ENCODE measurements around the gene ADGRE1.

Gene ADGRE1

DNA sequence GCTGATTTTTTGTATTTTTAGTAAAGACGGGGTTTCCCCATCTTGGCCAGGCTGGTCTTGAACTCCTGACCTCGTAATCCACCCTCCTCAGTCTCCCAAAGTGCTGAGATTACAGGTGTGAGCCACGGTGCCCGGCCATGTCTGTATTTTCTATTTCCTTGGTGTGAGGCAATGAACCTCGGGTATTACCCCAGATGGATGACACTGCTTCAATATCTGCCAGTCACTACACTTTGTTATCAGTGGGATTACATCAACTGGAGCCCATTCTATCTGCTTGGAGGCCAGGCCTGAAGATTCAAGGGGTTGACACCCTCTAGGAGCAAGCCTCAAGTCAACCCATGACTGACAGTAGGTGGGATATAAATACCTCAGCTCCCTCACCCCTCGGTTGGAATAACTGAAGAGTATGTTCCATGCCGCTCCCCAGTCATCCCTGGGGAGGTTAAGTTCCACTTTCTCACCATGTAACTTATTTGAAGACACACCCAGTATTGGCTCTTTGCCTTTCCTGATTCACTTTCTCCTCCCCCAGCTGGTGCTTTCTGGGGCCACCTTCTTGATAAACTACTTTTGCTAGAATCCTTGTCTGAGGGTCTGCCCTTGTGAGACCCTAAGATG is 992 bp upstream of the ADGRE1 start:
- H3K4me3 ChIP-seq (ENCODE audit: low read depth, low read length): no peak overlapping the region
- H3K9ac ChIP-seq (ENCODE audit: low read depth, low read length): no peak overlapping the region
- H3K9me3 ChIP-seq (ENCODE audit: control insufficient read depth, insufficient read depth, low read length): peaks cover 73% of the 10 kb centered on the region
- no peaks in the 10 kb centered on the region for H3K36me3 ChIP-seq (ENCODE audit: control insufficient read depth, insufficient read depth, low read length)
- H3K4me1 ChIP-seq (ENCODE audit: control insufficient read depth, insufficient read depth, low read length): no peaks in the 10 kb centered on the region
- no peaks in the 10 kb centered on the region for H3K27me3 ChIP-seq (ENCODE audit: control insufficient read depth, insufficient read depth, low read length)
- H3K27ac ChIP-seq (ENCODE audit: low read depth, low read length): no peak overlapping the region

GRCh38 chr19:6888967-6889366 is 1.6 kb downstream of the ADGRE1 start:
- no peak overlapping the region for H3K4me3 ChIP-seq (ENCODE audit: low read depth, low read length)
- H3K27me3 ChIP-seq (ENCODE audit: control insufficient read depth, insufficient read depth, low read length): no peaks in the 10 kb centered on the region
- no peaks in the 10 kb centered on the region for H3K36me3 ChIP-seq (ENCODE audit: control insufficient read depth, insufficient read depth, low read length)
- H3K27ac ChIP-seq (ENCODE audit: low read depth, low read length): no peak overlapping the region
- H3K9ac ChIP-seq (ENCODE audit: low read depth, low read length): no peak overlapping the region
- H3K4me1 ChIP-seq (ENCODE audit: control insufficient read depth, insufficient read depth, low read length): no peaks in the 10 kb centered on the region
- peaks cover 79% of the 10 kb centered on the region for H3K9me3 ChIP-seq (ENCODE audit: control insufficient read depth, insufficient read depth, low read length)

DNA sequence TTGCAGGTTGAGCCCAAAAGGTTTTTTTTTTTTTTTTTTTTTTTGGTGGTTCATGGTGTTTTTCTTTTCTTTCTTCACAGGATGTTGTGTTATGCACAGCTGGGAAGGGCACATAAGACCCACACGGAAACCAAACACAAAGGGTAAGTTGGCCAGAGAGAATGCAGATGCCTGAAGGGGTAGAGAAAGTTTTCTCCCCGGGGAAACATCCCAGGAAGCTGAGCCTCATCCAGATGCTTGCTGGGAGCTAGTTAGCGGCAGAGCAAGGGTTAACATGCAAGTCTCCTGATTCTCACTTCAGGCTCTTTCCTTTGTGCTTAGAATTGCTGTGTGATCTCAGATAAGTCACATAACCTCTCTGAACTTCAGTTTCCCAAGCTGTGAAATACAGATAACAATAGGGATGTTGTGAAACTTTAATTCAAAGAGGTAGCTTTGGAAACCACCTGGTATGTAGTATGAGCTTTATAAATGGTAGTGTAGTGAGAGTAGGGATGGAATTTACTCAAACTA is 3.1 kb downstream of the ADGRE1 start:
- Histone ChIP-seq H3K27ac (ENCODE audit: low read depth, low read length) (no peak overlapping the region), H3K4me3 (ENCODE audit: low read depth, low read length) (no peak overlapping the region), H3K9ac (ENCODE audit: low read depth, low read length) (no peak overlapping the region), H3K9me3 (ENCODE audit: control insufficient read depth, insufficient read depth, low read length) (peaks cover 87% of the 10 kb centered on the region), H3K4me1 (ENCODE audit: control insufficient read depth, insufficient read depth, low read length) (no peaks in the 10 kb centered on the region), H3K36me3 (ENCODE audit: control insufficient read depth, insufficient read depth, low read length) (no peaks in the 10 kb centered on the region), H3K27me3 (ENCODE audit: control insufficient read depth, insufficient read depth, low read length) (no peaks in the 10 kb centered on the region)

DNA sequence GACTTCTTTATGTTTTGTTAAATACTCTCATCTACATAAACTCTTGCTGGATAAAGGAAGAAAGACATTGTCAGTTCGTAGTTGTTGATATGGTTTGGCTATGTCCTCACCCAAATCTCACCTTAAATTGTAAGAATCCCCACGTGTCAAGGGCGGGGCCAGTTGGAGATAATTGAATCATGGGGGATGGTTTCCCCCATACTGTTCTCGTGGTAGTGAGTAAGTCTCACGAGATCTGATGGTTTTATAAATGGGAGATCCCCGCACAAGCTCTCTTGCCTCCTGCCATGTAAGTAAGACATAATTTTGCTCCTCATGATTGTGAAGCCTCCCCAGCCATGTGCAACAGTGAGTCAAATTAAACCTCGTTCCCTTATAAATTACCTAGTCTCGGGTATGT is 3.6 kb downstream of the ADGRE1 start:
- Histone ChIP-seq H3K9me3 (ENCODE audit: control insufficient read depth, insufficient read depth, low read length) (peaks cover 92% of the 10 kb centered on the region), H3K27ac (ENCODE audit: low read depth, low read length) (no peak overlapping the region), H3K4me3 (ENCODE audit: low read depth, low read length) (no peak overlapping the region), H3K27me3 (ENCODE audit: control insufficient read depth, insufficient read depth, low read length) (no peaks in the 10 kb centered on the region), H3K36me3 (ENCODE audit: control insufficient read depth, insufficient read depth, low read length) (no peaks in the 10 kb centered on the region), H3K4me1 (ENCODE audit: control insufficient read depth, insufficient read depth, low read length) (no peaks in the 10 kb centered on the region), H3K9ac (ENCODE audit: low read depth, low read length) (no peak overlapping the region)

- Histone ChIP-seq H3K4me3 (ENCODE audit: low read depth, low read length) (no peak overlapping the region), H3K4me1 (ENCODE audit: control insufficient read depth, insufficient read depth, low read length) (no peaks in the 10 kb centered on the region), H3K9me3 (ENCODE audit: control insufficient read depth, insufficient read depth, low read length) (peaks cover 93% of the 10 kb centered on the region), H3K27me3 (ENCODE audit: control insufficient read depth, insufficient read depth, low read length) (no peaks in the 10 kb centered on the region), H3K36me3 (ENCODE audit: control insufficient read depth, insufficient read depth, low read length) (no peaks in the 10 kb centered on the region), H3K27ac (ENCODE audit: low read depth, low read length) (no peak overlapping the region), H3K9ac (ENCODE audit: low read depth, low read length) (no peak overlapping the region)
Observed at GRCh38 chr19:6891761-6892385, 4.5 kb downstream of the ADGRE1 start.

DNA sequence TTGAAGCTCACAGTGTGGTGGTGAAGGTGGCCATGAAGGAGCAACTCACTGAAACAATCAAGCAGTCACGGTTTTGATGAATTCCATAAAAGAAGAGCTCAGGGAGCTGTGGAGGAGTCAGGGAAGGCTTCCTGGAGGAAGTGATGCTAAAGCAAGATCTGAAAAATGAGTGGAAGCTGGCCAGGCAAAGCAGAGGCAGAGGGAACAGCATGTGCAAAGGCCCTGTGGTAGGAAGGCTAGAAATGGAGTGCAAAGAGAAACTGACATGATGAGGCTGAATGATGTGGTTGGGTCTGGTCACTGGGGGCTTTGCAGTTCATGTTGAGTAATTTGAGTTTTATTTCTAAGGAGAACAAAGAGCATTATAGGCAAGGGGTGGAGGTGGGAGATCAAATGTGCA is 6.9 kb downstream of the ADGRE1 start:
- Histone ChIP-seq H3K27me3 (ENCODE audit: control insufficient read depth, insufficient read depth, low read length) (no peaks in the 10 kb centered on the region), H3K9ac (ENCODE audit: low read depth, low read length) (no peak overlapping the region), H3K9me3 (ENCODE audit: control insufficient read depth, insufficient read depth, low read length) (peaks cover 91% of the 10 kb centered on the region), H3K4me3 (ENCODE audit: low read depth, low read length) (no peak overlapping the region), H3K4me1 (ENCODE audit: control insufficient read depth, insufficient read depth, low read length) (no peaks in the 10 kb centered on the region), H3K36me3 (ENCODE audit: control insufficient read depth, insufficient read depth, low read length) (no peaks in the 10 kb centered on the region), H3K27ac (ENCODE audit: low read depth, low read length) (no peak overlapping the region)

GRCh38 chr19:6903446-6903845 is 16.1 kb downstream of the ADGRE1 start:
- no peaks in the 10 kb centered on the region for H3K27me3 ChIP-seq (ENCODE audit: control insufficient read depth, insufficient read depth, low read length)
- peaks cover 73% of the 10 kb centered on the region for H3K9me3 ChIP-seq (ENCODE audit: control insufficient read depth, insufficient read depth, low read length)
- H3K27ac ChIP-seq (ENCODE audit: low read depth, low read length): no peak overlapping the region
- no peak overlapping the region for H3K4me3 ChIP-seq (ENCODE audit: low read depth, low read length)
- H3K36me3 ChIP-seq (ENCODE audit: control insufficient read depth, insufficient read depth, low read length): no peaks in the 10 kb centered on the region
- no peaks in the 10 kb centered on the region for H3K4me1 ChIP-seq (ENCODE audit: control insufficient read depth, insufficient read depth, low read length)
- no peak overlapping the region for H3K9ac ChIP-seq (ENCODE audit: low read depth, low read length)

DNA sequence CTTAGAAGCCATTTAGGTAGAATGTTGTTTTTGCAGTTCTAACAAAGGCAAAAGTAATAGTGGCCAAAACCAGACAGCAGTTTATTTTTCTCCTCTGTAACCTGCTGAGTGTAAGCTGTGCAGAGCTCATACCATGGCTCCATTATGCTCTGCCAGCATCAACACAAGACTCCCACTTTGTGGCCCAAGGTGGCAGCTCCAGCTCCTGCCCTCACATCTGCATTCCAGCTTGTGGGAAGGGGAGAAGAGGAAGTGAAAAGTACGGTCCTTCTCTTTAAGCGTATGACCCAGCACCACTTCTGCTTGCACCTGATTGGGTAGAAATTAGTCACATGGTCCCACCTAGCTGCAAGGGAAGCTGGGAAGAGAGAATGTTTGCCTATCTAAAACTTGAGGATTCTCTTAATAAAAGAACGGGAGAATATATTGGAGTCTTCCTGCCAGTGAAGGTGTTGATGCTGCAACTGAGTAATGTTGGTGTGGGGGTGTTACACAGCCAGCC is 19.2 kb downstream of the ADGRE1 start:
- Histone ChIP-seq H3K36me3 (ENCODE audit: control insufficient read depth, insufficient read depth, low read length) (no peaks in the 10 kb centered on the region), H3K27ac (ENCODE audit: low read depth, low read length) (no peak overlapping the region), H3K27me3 (ENCODE audit: control insufficient read depth, insufficient read depth, low read length) (no peaks in the 10 kb centered on the region), H3K9me3 (ENCODE audit: control insufficient read depth, insufficient read depth, low read length) (peaks cover 72% of the 10 kb centered on the region), H3K4me3 (ENCODE audit: low read depth, low read length) (no peak overlapping the region), H3K4me1 (ENCODE audit: control insufficient read depth, insufficient read depth, low read length) (no peaks in the 10 kb centered on the region), H3K9ac (ENCODE audit: low read depth, low read length) (no peak overlapping the region)

DNA sequence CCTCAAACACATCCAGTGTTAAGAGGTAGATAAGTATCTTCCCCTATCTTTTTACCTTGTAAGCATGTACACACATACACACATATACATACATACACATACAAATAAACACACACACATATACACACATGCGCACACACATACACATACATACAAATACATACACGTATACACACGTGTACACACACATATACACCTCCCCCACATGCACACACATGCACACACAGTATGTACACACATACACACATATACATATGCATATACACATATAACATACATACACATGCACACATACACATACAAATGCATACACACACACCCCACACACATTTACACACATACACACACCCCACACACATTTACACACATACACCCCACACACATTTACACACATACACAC is 24.1 kb downstream of the ADGRE1 start:
- Histone ChIP-seq H3K27ac (ENCODE audit: low read depth, low read length) (no peak overlapping the region), H3K4me3 (ENCODE audit: low read depth, low read length) (no peak overlapping the region), H3K36me3 (ENCODE audit: control insufficient read depth, insufficient read depth, low read length) (no peaks in the 10 kb centered on the region), H3K9ac (ENCODE audit: low read depth, low read length) (no peak overlapping the region), H3K27me3 (ENCODE audit: control insufficient read depth, insufficient read depth, low read length) (no peaks in the 10 kb centered on the region), H3K4me1 (ENCODE audit: control insufficient read depth, insufficient read depth, low read length) (no peaks in the 10 kb centered on the region), H3K9me3 (ENCODE audit: control insufficient read depth, insufficient read depth, low read length) (peaks cover 76% of the 10 kb centered on the region)

GRCh38 chr19:6914321-6914720 is 26.9 kb downstream of the ADGRE1 start:
- peaks cover 72% of the 10 kb centered on the region for H3K9me3 ChIP-seq (ENCODE audit: control insufficient read depth, insufficient read depth, low read length)

DNA sequence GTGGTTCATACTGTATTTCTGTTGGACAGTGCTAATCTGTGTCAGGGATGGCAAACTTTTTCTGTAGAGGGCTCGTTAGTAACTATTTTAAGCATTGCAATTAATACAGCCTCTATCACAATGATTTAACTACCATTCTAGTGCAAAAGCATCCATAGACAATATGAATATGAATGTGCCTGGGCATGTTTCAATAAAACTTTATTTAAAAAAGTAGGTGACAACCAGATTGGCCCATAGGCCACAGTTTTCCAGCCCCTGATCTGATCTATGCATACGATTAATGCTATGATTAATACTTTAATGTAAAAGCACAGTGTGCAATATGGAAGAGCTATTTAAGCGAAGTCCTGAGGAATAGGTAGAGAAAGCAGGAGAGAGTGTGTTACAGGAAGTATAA is 29.6 kb downstream of the ADGRE1 start:
- H3K4me1 ChIP-seq (ENCODE audit: control insufficient read depth, insufficient read depth, low read length): no peaks in the 10 kb centered on the region
- no peak overlapping the region for H3K27ac ChIP-seq (ENCODE audit: low read depth, low read length)
- H3K27me3 ChIP-seq (ENCODE audit: control insufficient read depth, insufficient read depth, low read length): no peaks in the 10 kb centered on the region
- peaks cover 80% of the 10 kb centered on the region for H3K9me3 ChIP-seq (ENCODE audit: control insufficient read depth, insufficient read depth, low read length)
- H3K9ac ChIP-seq (ENCODE audit: low read depth, low read length): no peak overlapping the region
- H3K36me3 ChIP-seq (ENCODE audit: control insufficient read depth, insufficient read depth, low read length): no peaks in the 10 kb centered on the region
- H3K4me3 ChIP-seq (ENCODE audit: low read depth, low read length): no peak overlapping the region

More at GRCh38 chr19:6914321-6914720, 26.9 kb downstream of the ADGRE1 start:
- Histone ChIP-seq H3K4me3 (ENCODE audit: low read depth, low read length) (no peak overlapping the region), H3K27me3 (ENCODE audit: control insufficient read depth, insufficient read depth, low read length) (no peaks in the 10 kb centered on the region), H3K27ac (ENCODE audit: low read depth, low read length) (no peak overlapping the region), H3K4me1 (ENCODE audit: control insufficient read depth, insufficient read depth, low read length) (no peaks in the 10 kb centered on the region), H3K36me3 (ENCODE audit: control insufficient read depth, insufficient read depth, low read length) (no peaks in the 10 kb centered on the region), H3K9ac (ENCODE audit: low read depth, low read length) (no peak overlapping the region)

Measured in HUES48 (cell line).